SKM-1 (cell line): Measurements from ENCODE around the gene CSF3.

ENCODE experiments used
- DNase-seq: peaks from one replicate; lab custom pipeline; 2025; ENCODE audit not compliant: unreplicated experiment; lab: John Stamatoyannopoulos, UW

Gene CSF3

DNA sequence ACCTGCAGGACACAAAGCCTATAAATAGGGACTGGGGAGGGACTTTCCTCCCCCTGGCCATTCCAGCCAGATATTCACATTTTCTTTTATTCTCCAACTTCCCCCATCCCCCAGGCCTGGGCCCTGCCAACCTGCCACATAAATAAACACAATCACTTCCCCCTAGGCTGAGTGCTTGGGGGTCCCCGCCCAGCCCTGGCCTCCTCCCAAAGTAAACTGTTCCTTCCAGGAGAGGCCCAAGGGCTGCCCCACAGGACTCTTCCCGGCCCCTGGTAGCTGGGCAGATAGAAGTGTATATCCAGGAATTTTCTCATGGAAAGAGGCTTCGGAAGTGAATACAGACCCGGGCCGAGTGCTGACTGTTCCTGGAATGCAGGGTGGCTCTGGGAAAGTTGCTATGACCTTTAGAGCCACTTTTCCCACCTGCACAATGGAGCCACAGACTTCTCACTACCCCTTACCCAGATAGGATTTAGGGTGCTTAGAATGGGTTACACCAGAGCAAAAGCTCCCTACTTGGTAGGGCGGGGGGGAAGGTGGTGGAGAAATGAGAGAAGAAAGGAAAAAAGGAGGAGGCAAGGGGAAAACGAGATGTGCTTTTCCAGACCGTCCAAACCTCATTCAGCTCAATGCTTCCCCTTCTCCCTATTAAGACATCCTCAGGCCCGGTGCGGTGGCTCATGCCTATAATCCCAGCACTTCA lies 8.5 kb downstream of the CSF3 start:
- no peak for DNase-seq

- DNase-seq = no peak
These were observed 9.7 kb downstream of the CSF3 start for GRCh38 chr17:40024901-40025300.

DNA sequence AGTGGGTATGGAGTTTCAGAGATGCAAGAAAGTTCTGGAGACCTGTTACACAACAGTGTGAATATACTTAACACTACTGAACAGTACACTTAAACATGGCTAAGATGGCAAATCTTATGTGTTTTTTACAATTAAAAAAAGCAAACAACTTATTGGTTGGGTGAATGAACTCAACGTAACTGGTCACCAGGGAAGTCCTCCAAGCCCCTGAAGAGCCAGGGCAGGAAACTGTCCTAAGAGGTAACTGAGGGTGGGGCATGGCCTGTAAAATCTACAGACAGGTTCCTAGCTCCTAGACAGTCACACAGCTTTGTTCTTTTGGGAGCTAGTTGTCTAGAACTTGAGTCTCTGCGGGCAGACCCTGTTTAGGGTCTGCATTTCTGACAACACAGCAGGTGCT lies 10.3 kb downstream of the CSF3 start:
- DNase-seq = no peak

DNA sequence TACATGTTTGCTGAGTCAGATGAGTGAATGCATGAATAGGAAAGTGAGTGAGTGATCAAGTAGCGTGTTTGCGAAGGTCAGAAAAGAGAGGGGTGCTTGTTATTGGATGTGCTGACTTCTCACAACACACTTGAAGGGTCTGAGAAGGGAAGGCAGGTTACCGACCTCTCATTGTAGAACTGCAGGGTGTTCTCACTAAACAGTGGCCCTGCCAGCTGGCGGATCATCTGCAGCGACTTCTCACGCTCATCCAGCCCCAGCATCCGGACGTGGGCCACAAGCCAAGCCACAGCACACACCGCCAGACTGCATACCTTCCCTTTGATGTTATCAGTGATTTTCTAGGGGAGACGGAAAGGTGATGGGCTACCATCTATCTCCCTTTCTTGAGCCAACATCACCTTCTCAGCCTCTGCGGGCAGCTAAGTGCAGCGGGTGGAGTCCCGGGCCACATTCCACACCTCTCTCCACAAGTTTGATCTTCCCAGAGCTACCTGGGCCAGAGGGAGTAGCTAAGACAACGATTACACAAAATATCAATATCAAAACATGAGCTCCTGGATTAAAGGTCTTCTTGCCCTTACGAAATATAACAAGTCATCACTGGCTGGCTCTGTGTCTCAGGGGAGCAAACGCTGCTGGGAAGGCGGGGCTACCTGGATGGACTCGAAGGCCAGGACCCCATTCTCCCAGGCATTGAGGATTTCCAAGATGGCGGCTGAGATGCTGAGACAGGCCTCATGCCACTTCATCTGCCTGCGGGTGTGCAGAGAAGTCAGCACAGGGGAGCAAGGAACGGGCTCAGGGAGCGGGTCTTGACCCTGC lies 11.0 kb downstream of the CSF3 start:
- DNase-seq = no peak

DNA sequence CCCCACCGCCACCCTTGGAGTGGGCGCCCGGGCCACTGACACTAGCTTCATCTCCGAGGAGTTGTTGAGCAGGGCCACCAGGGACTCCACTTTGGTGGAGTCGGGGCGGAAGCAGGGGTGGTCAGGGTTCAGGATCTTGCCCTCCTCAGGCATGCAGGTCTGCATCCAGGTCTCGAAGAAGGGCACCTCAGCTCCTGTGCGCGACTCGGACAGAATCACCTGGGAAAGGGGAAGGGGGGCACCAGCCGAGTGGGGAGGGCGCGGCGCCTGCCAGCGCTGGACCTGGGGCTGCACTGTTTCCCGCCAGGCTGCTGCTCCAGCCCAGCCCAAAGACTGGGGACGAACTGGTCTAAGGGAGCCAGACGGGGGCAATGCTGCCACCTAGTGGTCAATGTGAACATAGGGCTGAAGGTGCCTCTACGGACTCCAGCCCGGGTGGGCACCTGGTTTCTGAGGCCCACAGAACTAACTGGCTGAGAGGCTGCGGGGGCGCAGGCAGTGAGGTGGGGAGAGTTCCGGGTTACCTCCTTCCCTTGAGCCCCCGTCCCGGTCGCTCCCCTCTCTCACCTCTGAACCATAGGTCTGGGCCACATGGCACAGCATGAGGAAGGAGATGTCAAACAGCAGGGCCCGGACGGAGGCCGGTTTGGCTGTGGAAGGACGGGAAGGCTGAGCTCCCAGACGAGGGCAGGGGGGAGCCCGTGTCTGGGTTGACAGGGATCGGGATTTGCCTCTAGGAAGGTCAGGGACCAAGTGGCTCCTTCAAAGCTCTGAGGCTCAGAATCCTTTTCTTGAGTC lies 11.8 kb downstream of the CSF3 start:
- peak; percentile 42 for DNase-seq

- DNase-seq = no peak
These were observed 12.4 kb downstream of the CSF3 start for GRCh38 chr17:40027614-40028012.

DNA sequence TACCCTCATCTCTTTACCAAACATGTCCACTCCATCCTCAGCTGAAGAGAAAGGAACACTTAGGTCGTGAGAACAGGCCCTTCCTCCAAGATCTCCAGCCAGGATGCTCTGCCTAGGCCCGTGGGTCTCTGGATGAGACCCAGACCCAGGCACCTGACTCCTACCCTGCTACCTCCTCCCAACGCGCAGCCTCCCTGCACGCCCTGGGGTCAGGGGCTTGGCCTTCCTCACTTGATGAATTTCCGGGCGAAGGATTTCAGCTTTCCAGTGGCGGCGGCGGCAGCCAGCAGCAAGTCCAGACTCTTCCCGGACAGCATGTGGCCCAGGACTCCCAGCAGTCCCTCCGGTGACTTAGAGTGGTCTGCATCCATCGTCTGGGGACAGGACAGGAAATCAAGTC lies 13.4 kb downstream of the CSF3 start:
- DNase-seq = no peak

DNA sequence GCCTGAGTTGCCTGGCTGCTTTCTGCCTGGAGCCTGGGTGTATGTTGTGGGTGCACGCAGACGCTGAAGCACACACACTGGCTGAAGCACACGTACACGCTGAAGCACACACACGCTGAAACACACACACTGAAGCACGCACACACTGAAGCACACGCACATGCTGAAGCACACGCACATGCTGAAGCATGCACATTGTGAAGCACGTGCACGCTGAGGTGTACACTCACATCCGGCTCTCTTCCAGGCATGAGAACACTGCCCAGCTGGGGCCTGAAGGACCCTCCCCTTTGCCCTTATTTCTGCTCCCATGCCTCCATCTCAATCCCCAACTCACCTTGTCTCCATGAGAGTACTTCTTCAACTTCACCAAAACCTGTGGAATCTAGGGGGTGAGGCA lies 16.5 kb downstream of the CSF3 start:
- no peak for DNase-seq

DNA sequence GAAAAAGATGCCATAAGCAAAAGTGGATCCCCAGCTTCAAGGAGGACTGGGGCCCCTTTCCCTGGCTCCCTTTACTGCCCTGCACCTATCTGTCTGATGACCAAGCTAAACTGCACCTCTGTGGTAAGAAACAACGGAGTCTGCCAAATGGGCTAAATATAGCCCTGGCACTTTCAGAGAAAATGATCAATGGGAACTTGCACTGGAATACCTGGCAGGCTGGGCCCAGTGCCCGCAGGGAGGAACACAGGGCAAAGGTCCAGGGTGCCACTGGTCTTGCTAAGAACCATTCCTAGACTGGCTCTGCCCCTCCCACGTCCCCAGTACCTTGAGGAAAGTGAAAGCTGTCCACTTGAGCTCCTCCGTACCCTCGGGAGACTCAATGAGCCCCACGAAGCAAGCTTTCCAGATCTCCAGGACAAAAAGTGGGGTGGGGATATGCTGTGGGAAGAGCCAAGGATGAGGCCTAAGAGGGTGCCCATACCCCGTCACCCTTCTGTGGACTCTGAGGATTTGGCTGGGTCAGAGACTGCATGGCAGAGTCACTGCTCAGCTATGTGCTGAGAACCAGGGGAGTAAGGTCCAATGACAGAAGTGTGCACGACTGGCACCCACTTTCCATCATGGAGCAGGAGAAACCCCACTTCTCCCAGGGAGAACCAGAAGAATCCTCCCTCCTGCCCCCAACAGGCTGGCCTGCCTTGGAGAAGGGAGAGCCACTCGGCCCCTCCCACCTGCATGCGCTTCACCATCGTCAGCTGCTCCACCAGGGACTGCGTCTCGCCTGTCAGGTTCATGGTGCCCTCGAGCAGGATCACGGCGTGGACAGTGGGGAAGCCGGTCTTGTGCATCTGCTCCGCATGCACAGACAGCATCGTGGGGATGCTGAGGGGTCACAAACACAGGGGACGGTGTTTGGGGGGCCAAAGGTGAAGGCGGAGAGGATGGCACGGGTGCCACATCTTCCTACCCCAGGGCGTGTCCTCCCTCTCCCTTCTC lies 17.4 kb downstream of the CSF3 start:
- no peak for DNase-seq

- no peak for DNase-seq
These were observed 18.1 kb downstream of the CSF3 start for GRCh38 chr17:40033339-40033738.

DNA sequence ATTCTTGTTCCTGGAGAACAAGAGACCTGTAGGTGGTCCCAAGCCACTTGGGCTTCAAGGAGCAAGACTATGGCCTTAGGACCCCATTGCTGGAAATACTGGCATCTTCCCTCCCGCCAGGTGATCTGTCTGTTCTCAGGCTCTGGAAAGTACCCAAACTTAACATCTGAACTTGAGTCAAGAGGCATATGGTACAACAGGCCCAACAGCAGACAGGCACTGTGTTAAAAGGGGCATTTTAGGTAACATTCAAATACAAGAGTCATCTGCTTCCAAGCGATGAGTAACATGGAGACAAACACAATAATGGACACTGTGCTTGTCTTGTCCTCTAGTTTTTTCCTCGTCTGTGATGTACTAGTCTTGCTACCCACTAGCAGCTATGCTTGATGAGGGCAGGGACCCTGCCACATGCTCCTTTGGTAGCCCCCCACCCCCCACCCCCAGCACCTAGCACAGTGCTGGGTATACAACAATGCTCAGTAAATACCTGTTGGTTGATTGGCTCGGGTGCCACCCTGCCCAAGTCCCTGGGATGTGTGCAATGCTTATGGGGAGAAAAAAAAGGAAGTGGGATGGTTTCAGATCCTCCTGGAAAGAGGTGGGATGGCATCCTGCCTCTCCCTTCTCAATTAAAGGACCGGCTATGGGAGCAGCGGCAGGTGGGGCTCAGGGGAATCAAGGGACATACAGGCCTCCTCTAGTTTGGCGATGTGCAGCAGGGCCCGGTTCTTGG lies 19.4 kb downstream of the CSF3 start:
- no peak for DNase-seq

DNA sequence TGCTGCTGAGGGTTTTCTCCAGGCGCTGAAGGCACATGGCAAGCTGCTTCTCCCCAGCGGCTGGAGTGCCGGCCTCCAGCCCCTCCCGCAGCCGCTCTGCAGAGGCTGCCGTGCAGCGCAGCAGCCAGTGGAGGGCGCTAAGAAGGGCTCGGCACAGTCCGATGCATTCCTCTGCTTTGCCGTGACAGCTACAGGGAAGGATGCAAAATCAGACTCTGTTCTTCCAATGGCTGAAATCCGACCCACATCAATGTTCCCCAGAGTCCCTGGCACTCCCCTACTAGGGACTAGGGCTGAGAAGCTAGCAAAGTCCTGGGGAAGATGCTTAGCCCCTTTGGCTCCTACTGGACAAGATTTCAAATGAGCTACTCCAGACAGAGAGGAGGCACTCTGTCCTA lies 19.9 kb downstream of the CSF3 start:
- DNase-seq = no peak

- no peak for DNase-seq
These were observed 23.8 kb downstream of the CSF3 start for GRCh38 chr17:40038882-40039513.

DNA sequence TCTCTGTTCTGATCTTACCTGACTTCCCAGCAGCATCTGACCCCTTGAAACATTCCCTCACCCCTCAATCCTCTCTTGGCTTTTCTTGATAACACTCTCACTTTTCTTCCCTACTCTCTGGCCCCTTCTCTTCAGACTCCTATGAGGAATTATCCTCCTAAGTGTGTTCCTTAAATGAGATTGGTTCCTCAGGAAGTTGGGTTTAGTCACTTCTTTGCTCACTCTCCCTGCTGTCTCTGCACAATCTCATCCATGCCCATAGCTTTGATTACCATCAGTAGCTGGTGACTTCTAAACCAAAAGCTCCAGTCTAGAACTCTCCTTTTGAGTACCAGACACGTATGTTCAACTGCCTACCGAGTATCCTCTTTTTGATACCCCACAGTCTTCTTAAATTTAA lies 26.0 kb downstream of the CSF3 start:
- no peak for DNase-seq

DNA sequence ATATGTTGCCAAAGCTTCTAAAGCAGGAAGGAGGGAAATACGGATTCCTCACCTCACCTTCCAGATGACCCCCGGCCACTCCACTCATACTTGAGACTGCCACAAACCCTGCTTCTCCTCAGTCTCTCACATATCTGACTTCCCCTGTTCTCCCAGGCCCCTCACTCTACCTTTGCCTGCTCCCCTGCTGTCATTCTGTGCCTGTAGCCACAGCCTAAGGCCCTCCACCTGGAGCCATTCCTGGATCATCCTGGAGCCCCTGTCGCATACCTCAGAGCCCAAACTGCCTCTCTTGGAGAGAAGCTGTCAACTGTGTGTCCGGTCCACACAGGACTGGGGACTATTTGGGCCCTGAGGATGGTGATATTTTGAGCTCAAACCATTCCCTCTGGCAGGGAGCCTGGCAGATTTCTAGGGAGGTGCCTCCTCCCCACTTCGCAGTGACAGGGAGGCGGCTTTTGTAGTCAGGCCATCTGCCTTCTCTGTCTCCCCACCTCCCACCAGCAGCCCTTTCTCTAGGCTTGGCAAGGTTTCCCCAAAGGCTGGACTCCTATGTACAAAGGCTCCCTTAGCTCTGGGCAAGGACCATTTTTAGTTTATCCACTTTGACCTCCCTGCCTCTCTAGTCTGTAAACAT lies 41.3 kb downstream of the CSF3 start:
- DNase-seq = no peak

GRCh38 chr17:40058186-40058784 lies 43.0 kb downstream of the CSF3 start:
- DNase-seq = no peak

DNA sequence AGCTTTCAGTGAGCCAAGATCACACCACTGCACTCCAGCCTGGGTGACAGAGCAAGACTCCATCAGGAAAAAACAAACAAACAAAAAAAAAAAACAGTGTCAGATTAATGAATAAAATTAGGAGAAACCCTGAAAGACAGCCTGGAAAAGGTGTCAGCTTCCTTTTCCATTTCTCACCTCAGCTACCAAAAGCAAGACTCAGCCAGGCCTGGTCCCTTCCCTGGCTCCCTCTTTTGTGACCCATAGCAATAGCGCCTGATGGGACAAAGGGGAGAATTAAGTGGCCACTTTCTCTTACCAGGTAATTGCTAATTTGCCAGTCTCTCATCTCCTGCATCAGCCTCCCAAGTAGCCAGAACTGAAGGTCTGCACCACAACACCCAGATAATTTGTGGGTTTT lies 43.6 kb downstream of the CSF3 start:
- DNase-seq = no peak

DNA sequence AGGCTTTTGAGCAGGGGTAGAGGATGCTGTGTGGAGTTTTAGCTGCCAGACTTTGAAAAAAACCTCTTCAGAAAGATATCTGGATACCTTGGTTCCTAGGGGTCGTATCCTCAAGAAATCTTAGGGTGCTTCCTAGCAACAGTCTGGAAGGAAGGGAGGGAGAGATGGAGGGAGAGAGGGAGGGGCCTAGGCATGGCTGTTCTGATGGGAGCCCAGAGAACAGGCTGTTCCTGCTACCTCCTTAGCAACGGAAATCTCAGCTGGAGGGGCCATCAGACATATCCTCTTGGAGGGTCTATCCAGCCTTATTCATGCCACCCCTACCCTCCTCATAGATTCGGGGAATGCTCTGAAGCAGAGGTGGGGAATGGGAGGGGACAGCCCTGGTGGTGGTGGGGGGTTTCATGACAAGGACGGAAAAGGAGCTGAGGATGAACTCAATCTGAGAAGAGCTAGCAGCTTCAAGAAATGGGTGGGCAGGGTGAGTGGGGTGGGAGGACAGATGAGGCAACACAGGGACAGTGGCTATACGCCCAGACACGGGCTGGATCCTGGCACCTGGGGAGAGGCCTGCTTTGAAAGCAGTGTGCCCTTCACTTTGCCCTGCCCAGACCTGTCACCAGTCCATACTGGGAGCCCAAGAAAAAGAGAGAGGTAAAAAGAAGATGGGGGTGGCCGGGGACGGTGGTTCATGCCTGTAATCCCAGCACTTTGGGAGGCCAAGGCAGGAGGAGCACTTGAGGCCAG lies 44.7 kb downstream of the CSF3 start:
- DNase-seq = no peak
